ENCODE measurements around the gene RER1.

DNA sequence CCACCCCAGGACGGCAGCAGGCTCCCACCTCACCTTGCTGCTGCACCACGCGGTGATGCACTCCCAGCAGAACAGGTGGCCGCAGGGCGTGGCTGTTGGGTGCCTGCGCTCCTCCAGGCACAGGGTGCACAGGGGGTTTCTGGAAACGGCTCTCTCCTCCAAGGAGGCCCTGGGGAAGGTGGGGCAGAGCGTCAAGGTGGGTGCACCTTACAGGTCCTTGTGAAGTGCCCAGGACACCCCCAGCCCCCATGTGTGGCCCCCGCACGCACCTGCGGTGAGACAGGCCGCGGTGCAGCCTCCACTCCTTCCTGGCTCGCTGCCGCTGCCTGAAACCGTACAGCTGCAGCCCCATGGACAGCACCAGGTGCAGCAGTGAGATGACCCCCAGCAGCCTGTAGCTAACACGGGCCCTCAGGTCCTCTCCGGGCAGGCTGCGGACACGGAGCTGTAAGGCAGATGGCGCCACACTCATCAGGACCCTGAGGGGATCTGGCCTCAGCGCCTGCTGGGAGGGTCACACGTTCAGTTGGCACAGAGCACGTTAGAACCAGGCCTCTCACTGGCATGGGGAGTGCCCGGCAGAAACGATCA lies 14.9 kb downstream of the RER1 start:
- TF ChIP-seq, protein P1, sequence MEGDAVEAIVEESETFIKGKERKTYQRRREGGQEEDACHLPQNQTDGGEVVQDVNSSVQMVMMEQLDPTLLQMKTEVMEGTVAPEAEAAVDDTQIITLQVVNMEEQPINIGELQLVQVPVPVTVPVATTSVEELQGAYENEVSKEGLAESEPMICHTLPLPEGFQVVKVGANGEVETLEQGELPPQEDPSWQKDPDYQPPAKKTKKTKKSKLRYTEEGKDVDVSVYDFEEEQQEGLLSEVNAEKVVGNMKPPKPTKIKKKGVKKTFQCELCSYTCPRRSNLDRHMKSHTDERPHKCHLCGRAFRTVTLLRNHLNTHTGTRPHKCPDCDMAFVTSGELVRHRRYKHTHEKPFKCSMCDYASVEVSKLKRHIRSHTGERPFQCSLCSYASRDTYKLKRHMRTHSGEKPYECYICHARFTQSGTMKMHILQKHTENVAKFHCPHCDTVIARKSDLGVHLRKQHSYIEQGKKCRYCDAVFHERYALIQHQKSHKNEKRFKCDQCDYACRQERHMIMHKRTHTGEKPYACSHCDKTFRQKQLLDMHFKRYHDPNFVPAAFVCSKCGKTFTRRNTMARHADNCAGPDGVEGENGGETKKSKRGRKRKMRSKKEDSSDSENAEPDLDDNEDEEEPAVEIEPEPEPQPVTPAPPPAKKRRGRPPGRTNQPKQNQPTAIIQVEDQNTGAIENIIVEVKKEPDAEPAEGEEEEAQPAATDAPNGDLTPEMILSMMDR (conservative IDR thresholded peaks at IDR 0.05 in 1 of 2, IDR thresholded peaks at IDR 0.05 in 1 of 2; ENCODE audit: extremely low read depth in 1 of 2, insufficient read depth in 1 of 2, low read depth in 1 of 2, low read length in 2 of 2), result no peak
- TF ChIP-seq EZH2 (IDR thresholded peaks at IDR 0.05; ENCODE audit: borderline replicate concordance, low read length), result no peak
